Sigmoid colon (tissue), 7 donors: ENCODE results near the gene ESCO1. TPM values are rescaled to one million over a fixed set of nuclear protein-coding genes. Genes with fewer than 3 reads are reported as not detected.
"Not testable (repeated sequence)": the region's sequence is repeated elsewhere in the genome, so short reads cannot be mapped to it uniquely, and the experiment has no call there.

Experiments
- DNase-seq: peaks from one replicate; pipeline ENCODE4 v3.0.0-alpha.2; 2019
- H3K27ac ChIP-seq, 4 donors: fragments of 200-600 bp; sonication (generic); one replicate each; pipeline ENCODE4 v1.5.1; 2016 to 2019; ENCODE audit warnings: mild to moderate bottlenecking in 1 of 4
- H3K27me3 ChIP-seq, 3 donors: fragments of 200-600 bp; sonication (generic); one replicate each; pipeline ENCODE4 v1.5.1; 2019; ENCODE audit warnings: mild to moderate bottlenecking in 1 of 3
- H3K36me3 ChIP-seq, 4 donors: fragments of 200-600 bp; sonication (generic); one replicate each; pipeline ENCODE4 v1.5.1; 2016 to 2019
- H3K4me1 ChIP-seq, 4 donors: fragments of 200-600 bp; sonication (generic); one replicate each; pipeline ENCODE4 v1.5.1; 2017 to 2019
- H3K4me3 ChIP-seq, 4 donors: fragments of 200-600 bp; sonication (generic); one replicate each; pipeline ENCODE4 v1.5.1; 2017 to 2019; ENCODE audit warnings: mild to moderate bottlenecking in 2 of 4, moderate library complexity in 1 of 4
- H3K9me3 ChIP-seq, 4 donors: fragments of 200-600 bp in 3 of 4; sonication (generic) in 3 of 4; one replicate each; pipeline versions ENCODE4 v1.5.1 to v1.6.1; 2013 to 2019
- EP300 ChIP-seq, 4 donors: sonication (generic); formaldehyde crosslinking; IDR thresholded peaks; one replicate each; pipeline ENCODE4 v1.6.1; 2017; ENCODE audit warnings: antibody characterized with exemption in 4 of 4
- POLR2A ChIP-seq, 2 donors: fragments of 450-650 bp; IDR thresholded peaks; one replicate each; pipeline ENCODE4 v1.6.1; 2016; ENCODE audit warnings: antibody characterized with exemption in 2 of 2, mild to moderate bottlenecking in 2 of 2, moderate library complexity in 2 of 2
- POLR2AphosphoS5 ChIP-seq, 4 donors: sonication (generic); formaldehyde crosslinking; IDR thresholded peaks; one replicate each; pipeline ENCODE4 v1.6.1; 2017; ENCODE audit warnings: antibody characterized with exemption in 4 of 4
- WGBS, 2 donors: extraction: QIAGEN DNeasy Blood & Tissue Kit; methylation state at CpG; one replicate each; pipeline ENCODE4 v1.1.7; 2013; 5-methylcytosine and 5-hydroxymethylcytosine counted together
- intact Hi-C: fragments of 100-400 bp; cut with DNase I; formaldehyde crosslinking; loops from one replicate; pipeline ENCODE4 v1.15.1; 2023
- polyA plus RNA-seq, 3 donors: library from polyadenylated mRNA; stranded (reverse); fragments of 200-250 nt; gene quantifications; one replicate each; pipeline ENCODE4 v1.2.3, GENCODE V29; 2013
- total RNA-seq, 4 donors: library from RNA; depleted of rRNA; stranded (reverse); fragments of >200 nt; gene quantifications; one replicate each; pipeline ENCODE4 v1.1.0, GENCODE V29; 2016
- TF ChIP-seq, protein P1 (sequence below), 4 experiments: fragments of 450-650 bp in 3 of 4; fragments of 200-600 bp in 1 of 4; IDR thresholded peaks; one replicate each; pipeline ENCODE4 v1.5.1; 2016 to 2019; ENCODE audit warnings: antibody characterized with exemption in 4 of 4, mild to moderate bottlenecking in 3 of 4, moderate library complexity in 2 of 4
- donor health status: healthy with polysubstance abuse.
- donor health status: Bipolar disorder and iron deficiency.
- donor health status: healthy.

The ESCO1 gene
- total and polyA plus RNA-seq, 7 donors: 9.9 to 20.0 (median 12.8) TPM

DNA sequence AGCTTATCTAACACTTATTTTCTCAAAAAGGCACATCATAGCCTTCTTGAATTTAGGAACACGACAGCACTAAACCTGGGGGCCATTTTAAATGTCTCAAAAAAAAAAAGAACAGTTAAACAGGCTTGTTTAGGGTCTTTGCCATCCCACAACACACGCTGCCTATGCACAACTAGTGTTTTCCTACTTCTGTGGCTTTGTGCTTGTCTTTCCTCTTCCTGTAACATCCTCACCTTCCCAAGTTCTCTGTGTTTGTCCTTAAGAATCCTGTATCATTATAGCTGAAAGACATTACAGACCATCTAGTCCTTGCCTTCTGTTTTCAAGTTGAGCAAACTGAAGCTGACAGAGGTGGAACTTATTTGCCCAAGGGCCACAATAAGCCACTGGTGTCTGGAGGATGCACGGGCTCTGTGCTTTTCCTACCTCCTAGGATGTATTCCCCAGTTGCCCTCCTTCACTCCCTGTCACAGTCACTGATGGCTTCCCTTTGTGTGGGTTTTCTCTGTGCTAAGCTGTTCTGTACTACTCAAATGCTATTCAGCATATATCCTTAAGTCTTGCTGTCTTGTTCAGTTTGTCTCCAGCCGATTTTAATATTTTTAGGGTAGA, 34.2 kb upstream of the ESCO1 start:
- no peak for DNase-seq
- intact Hi-C loops: no loop called here
- H3K4me1 ChIP-seq: no peaks in the 10 kb centered on the region
- TF ChIP-seq EP300 (IDR thresholded peaks at IDR 0.05): no peak
- no peak for TF ChIP-seq POLR2AphosphoS5 (IDR thresholded peaks at IDR 0.05)
- no peak for TF ChIP-seq POLR2A (IDR thresholded peaks at IDR 0.05)
- TF ChIP-seq, protein P1, sequence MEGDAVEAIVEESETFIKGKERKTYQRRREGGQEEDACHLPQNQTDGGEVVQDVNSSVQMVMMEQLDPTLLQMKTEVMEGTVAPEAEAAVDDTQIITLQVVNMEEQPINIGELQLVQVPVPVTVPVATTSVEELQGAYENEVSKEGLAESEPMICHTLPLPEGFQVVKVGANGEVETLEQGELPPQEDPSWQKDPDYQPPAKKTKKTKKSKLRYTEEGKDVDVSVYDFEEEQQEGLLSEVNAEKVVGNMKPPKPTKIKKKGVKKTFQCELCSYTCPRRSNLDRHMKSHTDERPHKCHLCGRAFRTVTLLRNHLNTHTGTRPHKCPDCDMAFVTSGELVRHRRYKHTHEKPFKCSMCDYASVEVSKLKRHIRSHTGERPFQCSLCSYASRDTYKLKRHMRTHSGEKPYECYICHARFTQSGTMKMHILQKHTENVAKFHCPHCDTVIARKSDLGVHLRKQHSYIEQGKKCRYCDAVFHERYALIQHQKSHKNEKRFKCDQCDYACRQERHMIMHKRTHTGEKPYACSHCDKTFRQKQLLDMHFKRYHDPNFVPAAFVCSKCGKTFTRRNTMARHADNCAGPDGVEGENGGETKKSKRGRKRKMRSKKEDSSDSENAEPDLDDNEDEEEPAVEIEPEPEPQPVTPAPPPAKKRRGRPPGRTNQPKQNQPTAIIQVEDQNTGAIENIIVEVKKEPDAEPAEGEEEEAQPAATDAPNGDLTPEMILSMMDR (IDR thresholded peaks at IDR 0.05): no peak
- 85 to 91% methylated on average over 4 of the region's 4 CpGs for WGBS, 2 donors
- no peaks in the 10 kb centered on the region for H3K27me3 ChIP-seq
- H3K4me3 ChIP-seq: no peak overlapping the region
- H3K27ac ChIP-seq: no peak overlapping the region
- H3K36me3 ChIP-seq: peaks cover 0 to 22% (median 4%) of the 10 kb centered on the region in 4 donors
- H3K9me3 ChIP-seq: no peaks in the 10 kb centered on the region

DNA sequence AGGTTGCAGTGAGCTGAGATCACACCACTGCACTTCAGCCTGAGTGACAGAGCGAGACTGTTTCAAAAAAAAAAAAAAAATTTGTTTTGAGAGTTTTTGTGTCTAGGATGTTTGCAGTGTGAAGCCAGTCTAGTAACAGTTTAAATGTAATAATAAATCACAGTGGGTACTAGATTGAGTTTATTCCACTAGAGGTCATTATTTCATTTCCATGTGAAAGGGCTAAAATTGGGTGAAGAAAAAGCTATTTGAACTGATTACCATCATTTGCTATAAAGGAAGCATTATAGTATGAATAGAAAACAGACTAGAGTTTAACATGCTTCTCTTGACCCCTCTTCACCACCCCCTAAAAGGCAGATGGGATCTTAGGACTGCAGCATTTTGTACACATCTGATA, 31.9 kb upstream of the ESCO1 start:
- Histone ChIP-seq H3K36me3 (peaks cover 0 to 45% (median 11%) of the 10 kb centered on the region in 4 donors), H3K27ac (no peak overlapping the region), H3K4me1 (no peaks in the 10 kb centered on the region), H3K9me3 (no peaks in the 10 kb centered on the region), H3K4me3 (no peak overlapping the region), H3K27me3 (no peaks in the 10 kb centered on the region)
- intact Hi-C loops: no loop called here
- no peak for TF ChIP-seq EP300 (IDR thresholded peaks at IDR 0.05)
- TF ChIP-seq POLR2A (IDR thresholded peaks at IDR 0.05): no peak
- TF ChIP-seq, protein P1 (IDR thresholded peaks at IDR 0.05): no peak
- no peak for TF ChIP-seq POLR2AphosphoS5 (IDR thresholded peaks at IDR 0.05)
- 93 to 98% methylated on average over 1 of the region's 1 CpG for WGBS, 2 donors
- DNase-seq: no peak

DNA sequence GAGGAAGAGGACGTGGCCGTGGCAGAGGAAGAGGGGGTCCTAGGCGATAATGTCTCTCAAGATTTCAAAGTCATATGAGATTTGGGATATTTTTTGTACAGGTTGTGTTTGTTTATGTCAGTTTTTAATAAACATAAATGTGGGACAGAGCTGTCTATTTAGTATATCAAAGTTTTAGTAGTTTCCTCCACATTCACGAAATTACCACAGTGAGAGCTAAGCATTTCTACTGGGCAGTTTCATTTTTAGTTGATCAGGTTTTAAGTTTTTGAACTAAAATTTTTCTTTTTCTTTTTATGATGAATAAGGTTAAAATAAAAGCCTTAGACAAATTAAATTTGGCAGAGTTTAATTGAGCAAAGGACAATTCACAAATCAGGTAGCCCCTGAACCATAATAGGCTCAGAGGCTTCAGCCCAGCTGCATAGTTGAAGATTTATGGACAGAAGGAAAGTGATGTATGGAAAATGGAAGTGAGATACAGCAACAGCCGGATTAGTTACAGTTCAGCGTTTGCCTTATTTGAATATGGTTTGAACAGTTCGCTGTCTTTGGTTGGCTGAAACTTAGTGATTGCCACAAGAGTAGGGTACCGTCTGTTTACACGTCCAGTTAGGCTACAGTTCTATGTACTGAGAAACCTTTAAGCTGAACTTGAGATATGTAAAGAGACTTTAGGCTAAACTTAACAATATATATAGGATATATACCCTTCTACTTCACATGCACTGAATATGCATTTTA, 28.8 kb upstream of the ESCO1 start:
- no peak for TF ChIP-seq EP300 (IDR thresholded peaks at IDR 0.05)
- TF ChIP-seq POLR2A (IDR thresholded peaks at IDR 0.05): no peak
- TF ChIP-seq, protein P1 (IDR thresholded peaks at IDR 0.05): no peak
- no peak for TF ChIP-seq POLR2AphosphoS5 (IDR thresholded peaks at IDR 0.05)
- no peak for DNase-seq
- no peaks in the 10 kb centered on the region for H3K9me3 ChIP-seq
- no peaks in the 10 kb centered on the region for H3K27me3 ChIP-seq
- WGBS, 2 donors: 70 to 76% methylated on average over 9 of the region's 9 CpGs
- H3K27ac ChIP-seq: no peak overlapping the region
- no peak overlapping the region for H3K4me3 ChIP-seq
- peaks cover 0 to 72% (median 15%) of the 10 kb centered on the region in 4 donors for H3K36me3 ChIP-seq
- intact Hi-C loops: no loop called here
- no peaks in the 10 kb centered on the region for H3K4me1 ChIP-seq

DNA sequence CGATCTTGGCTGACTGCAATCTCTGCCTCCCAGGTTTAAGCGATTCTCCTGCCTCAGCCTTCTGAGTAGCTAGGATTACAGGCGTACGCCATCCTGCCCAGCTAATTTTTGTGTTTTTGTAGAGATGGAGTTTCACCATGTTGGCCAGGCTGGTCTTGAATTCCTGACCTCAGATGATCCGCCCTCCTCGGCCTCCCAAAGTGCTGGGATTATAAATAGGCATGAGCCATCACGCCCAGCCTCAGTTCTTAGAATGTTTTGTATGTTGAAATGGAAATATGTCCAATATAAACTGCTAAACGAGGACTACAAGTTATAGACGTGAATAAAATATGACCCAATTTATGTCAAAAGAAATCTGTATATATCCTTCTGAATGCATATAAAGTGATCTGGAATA, 21.1 kb upstream of the ESCO1 start:
- H3K9me3 ChIP-seq, DNase-seq, H3K27me3 ChIP-seq, H3K4me1 ChIP-seq, H3K4me3 ChIP-seq, intact Hi-C loops, H3K27ac ChIP-seq: not testable (repeated sequence)
- WGBS, 2 donors: 91 to 93% methylated on average over 9 of the region's 9 CpGs
- peaks cover 0 to 49% (median 13%) of the 10 kb centered on the region in 4 donors for H3K36me3 ChIP-seq
